PC-3 (cell line): ENCODE measurements around the gene SLC18B1. TPM values are rescaled to one million over a fixed set of nuclear protein-coding genes. Genes with fewer than 3 reads are reported as not detected.

Source experiments
- ATAC-seq: fragments of 200-7000 bp; cut with Tn5 transposase; 2 replicates; pipeline ENCODE4 v1.9.1; 2020; ENCODE audit warnings: mild to moderate bottlenecking, moderate library complexity
- Bru-seq: library from RNA; stranded (reverse); fragments of 400-500 nt; gene quantifications from one replicate; lab custom pipeline; 2021; lab: Mats Ljungman, UMichigan
- BruChase-seq, 2 experiments: library from RNA; stranded (reverse); fragments of 400-500 nt; gene quantifications; one replicate each; lab custom pipeline; 2021; lab: Mats Ljungman, UMichigan
- BruUV-seq: library from RNA; stranded (reverse); fragments of 400-500 nt; replicated peaks from 2 replicates; lab custom pipeline; 2021; lab: Mats Ljungman, UMichigan
- CTCF ChIA-PET: fragments of 300-600 bp; sonication (Branson Sonifier 250); formaldehyde crosslinking; loops from one replicate; lab custom pipeline; 2022; ENCODE audit warnings: antibody characterized with exemption; lab: Charles Lee
- POLR2A ChIA-PET: fragments of 300-600 bp; sonication (Branson Sonifier 250); formaldehyde crosslinking; loops from one replicate; lab custom pipeline; 2022; ENCODE audit warnings: antibody characterized with exemption; ENCODE audit not compliant: unreplicated experiment; lab: Charles Lee
- DNase-seq: peaks from one replicate; pipeline ENCODE4 v3.0.0-alpha.2; 2015
- H2AFZ ChIP-seq: fragments of 300-600 bp; sonication (generic); 2 replicates; pipeline ENCODE4 v1.6.0; 2016; ENCODE audit warnings: antibody characterized with exemption, low read length
- H3F3A ChIP-seq: fragments of 300-600 bp; sonication (generic); one replicate; pipeline ENCODE4 v1.6.0; 2017; ENCODE audit warnings: antibody characterized with exemption, low read length, control low read depth, mild to moderate bottlenecking; ENCODE audit not compliant: unreplicated experiment
- H3K27ac ChIP-seq: fragments of 300-600 bp; sonication (generic); 2 replicates; pipeline ENCODE4 v1.5.1; 2016; ENCODE audit warnings: mild to moderate bottlenecking, low read length
- H3K27me3 ChIP-seq: fragments of 300-600 bp; sonication (generic); 2 replicates; pipeline ENCODE4 v1.6.1; 2016; ENCODE audit warnings: low read length, mixed read lengths
- H3K36me3 ChIP-seq: fragments of 300-600 bp; sonication (generic); 2 replicates; pipeline ENCODE4 v1.6.1; 2016; ENCODE audit warnings: low read depth, mixed run types, low read length, mixed read lengths
- H3K4me1 ChIP-seq: fragments of 300-600 bp; sonication (generic); 2 replicates; pipeline ENCODE4 v1.5.1; 2016; ENCODE audit warnings: low read length; ENCODE audit not compliant: insufficient read depth
- H3K4me2 ChIP-seq: fragments of 300-600 bp; sonication (generic); 2 replicates; pipeline ENCODE4 v1.6.0; 2016; ENCODE audit warnings: low read length
- H3K4me3 ChIP-seq: fragments of 300-600 bp; sonication (generic); 2 replicates; pipeline ENCODE4 v1.5.1; 2016; ENCODE audit warnings: mild to moderate bottlenecking, low read length, mixed read lengths
- H3K79me2 ChIP-seq: fragments of 300-600 bp; sonication (generic); 2 replicates; pipeline ENCODE4 v1.6.1; 2017; ENCODE audit warnings: low read length, mixed read lengths
- H3K9ac ChIP-seq: fragments of 300-600 bp; sonication (generic); 2 replicates; pipeline ENCODE4 v1.6.0; 2016; ENCODE audit warnings: mild to moderate bottlenecking, low read length
- H3K9me2 ChIP-seq: fragments of 300-600 bp; sonication (generic); replicated peaks from 2 replicates; pipeline ENCODE4 v1.6.1; 2016; ENCODE audit warnings: mixed run types, low read length, mixed read lengths
- H3K9me3 ChIP-seq: fragments of 300-600 bp; sonication (generic); 2 replicates; pipeline ENCODE4 v1.6.1; 2016; ENCODE audit warnings: low read length, mixed read lengths
- H4K20me1 ChIP-seq: fragments of 300-600 bp; sonication (generic); 2 replicates; pipeline ENCODE4 v1.6.1; 2016; ENCODE audit warnings: low read length, mixed read lengths
- CTCF ChIP-seq: fragments of 300-600 bp; sonication (generic); conservative IDR thresholded peaks from 2 replicates; pipeline ENCODE4 v1.5.1; 2017; ENCODE audit warnings: antibody characterized with exemption, low read depth, mild to moderate bottlenecking, low read length
- EZH2 ChIP-seq: fragments of 300-600 bp; sonication (generic); IDR thresholded peaks from one replicate; pipeline ENCODE4 v1.6.1; 2017; ENCODE audit warnings: antibody characterized with exemption, mild to moderate bottlenecking, low read length; ENCODE audit not compliant: unreplicated experiment
- EZH2phosphoT487 ChIP-seq: fragments of 300-600 bp; sonication (generic); IDR thresholded peaks from 2 replicates; pipeline ENCODE4 v1.6.1; 2018; ENCODE audit warnings: mild to moderate bottlenecking, antibody characterized with exemption, low read length, borderline replicate concordance
- intact Hi-C: fragments of 100-400 bp; cut with micrococcal nuclease; formaldehyde crosslinking; loops from 2 replicates; pipeline ENCODE4 v1.9.0; 2023
- long read RNA-seq: library from polyadenylated mRNA; unstranded; transcript quantifications from one replicate; pipeline ENCODE4 v2.0.0, GENCODE V29; 2021; ENCODE audit not compliant: unreplicated experiment
- total RNA-seq: library from RNA; depleted of rRNA; stranded (reverse); fragments of >200 nt; gene quantifications from 2 replicates; pipeline ENCODE4 v1.2.3, GENCODE V29; 2014; rRNA removed

SLC18B1 gene
- total RNA-seq (8.4 and 9.1 TPM in 2 replicates), Bru-seq, nascent RNA (percentile 50 among the genes with signal in this experiment), BruChase-seq, experiment 1, labeled RNA remaining after a 6-hour chase (percentile 59 among the genes with signal in this experiment), BruChase-seq, experiment 2, labeled RNA remaining after a 2-hour chase (percentile 59 among the genes with signal in this experiment)
- long read RNA-seq, transcript SLC18B1-201 (14 exons, 2,368 nt): major isoform, 31 of 40 reads
- long read RNA-seq, partial matches to known transcripts: 2 of 40 reads
- long read RNA-seq, other reads (novel, unspliced or antisense): 7 of 40 reads

- CTCF ChIA-PET: interaction anchor here (0.6 kb wide), 1 partner anchor 14 kb away, joined by 10 read pairs; no protein-coding TSS in a partner anchor
- TF ChIP-seq EZH2phosphoT487 (no peak), EZH2 (no peak), CTCF (no peak)
- POLR2A ChIA-PET: interaction anchor here (0.5 kb wide), 1 partner anchor 807 kb away, joined by 4 read pairs; no protein-coding TSS in a partner anchor
- DNase-seq: peak; percentile 32
- no peaks in the 10 kb centered on the region for H3K27me3 ChIP-seq
- H3K9me2 ChIP-seq: no peaks in the 10 kb centered on the region
- H3K9ac ChIP-seq: peak within 1 kb of the TSS; percentile 78
- H3K36me3 ChIP-seq: no peaks in the 10 kb centered on the region
- peaks cover 10% of the 10 kb centered on the region for H3K79me2 ChIP-seq
- intact Hi-C loops: loop anchor here (10.0 kb wide), 1 partner anchor 273 kb away; no protein-coding TSS in a partner anchor
- H4K20me1 ChIP-seq: no peaks in the 10 kb centered on the region
- ATAC-seq: peak; percentile 75
- H3K27ac ChIP-seq: 0 out of 2 replicates have a peak within 1 kb of the TSS, but pooled peaks have one; percentile 14
- no peaks in the 10 kb centered on the region for H3F3A ChIP-seq
- no peaks in the 10 kb centered on the region for H3K4me1 ChIP-seq
- TSS peak; percentile 50 for BruUV-seq
- H3K4me3 ChIP-seq: no peak within 1 kb of the TSS; the same call in 1 of the 2 replicates
- H3K4me2 ChIP-seq: no peak within 1 kb of the TSS; the same call in 1 of the 2 replicates
- no peak within 1 kb of the TSS for H2AFZ ChIP-seq
- peaks cover 5% of the 10 kb centered on the region; the same call in 1 of the 2 replicates for H3K9me3 ChIP-seq
Observed at GRCh38 chr6:132797951-132798868, at the start of gene SLC18B1. Gene SLC18B1, minus strand, starts transcription at chr6:132798637. Its CDS starts 181 bp downstream, at chr6:132798456.

GRCh38 chr6:132843316-132844035 is 45.0 kb upstream of the SLC18B1 start:
- ChIA-PET POLR2A (no interaction called here), CTCF (no interaction called here)
- ATAC-seq: no peak
- Histone ChIP-seq H3K27me3 (no peaks in the 10 kb centered on the region), H3K4me3 (no peak overlapping the region), H3K9me2 (no peaks in the 10 kb centered on the region), H2AFZ (no peak overlapping the region), H4K20me1 (no peaks in the 10 kb centered on the region), H3F3A (no peaks in the 10 kb centered on the region), H3K9ac (no peak overlapping the region), H3K9me3 (no peaks in the 10 kb centered on the region), H3K27ac (no peak overlapping the region), H3K79me2 (no peaks in the 10 kb centered on the region), H3K4me2 (no peak overlapping the region), H3K4me1 (no peaks in the 10 kb centered on the region), H3K36me3 (no peaks in the 10 kb centered on the region)
- no peak for DNase-seq
- BruUV-seq: no TSS peak
- TF ChIP-seq EZH2: no peak
- TF ChIP-seq EZH2phosphoT487: no peak
- no peak for TF ChIP-seq CTCF
- intact Hi-C loops: no loop called here
